IPS-20b (cell line): ENCODE results near the gene YIF1B.

Experiments
- H3K27ac ChIP-seq: one replicate; pipeline ENCODE4 v1.5.1; 2013; ENCODE audit warnings: low read length
- H3K27me3 ChIP-seq: 2 replicates; pipeline ENCODE4 v1.6.1; 2013; ENCODE audit warnings: mild to moderate bottlenecking, low read length, inconsistent platforms; ENCODE audit not compliant: insufficient read depth
- H3K36me3 ChIP-seq: 2 replicates; pipeline ENCODE4 v1.6.1; 2013; ENCODE audit warnings: low read depth, mild to moderate bottlenecking, inconsistent platforms, low read length, moderate library complexity; ENCODE audit not compliant: insufficient read depth
- H3K4me1 ChIP-seq: 2 replicates; pipeline ENCODE4 v1.6.1; 2013; ENCODE audit warnings: mild to moderate bottlenecking, control low read depth, inconsistent platforms, low read length, moderate library complexity; ENCODE audit not compliant: insufficient read depth
- H3K4me3 ChIP-seq: 2 replicates; pipeline ENCODE4 v1.5.1; 2013; ENCODE audit warnings: mild to moderate bottlenecking, low read length, inconsistent platforms
- H3K9ac ChIP-seq: 2 replicates; pipeline ENCODE4 v1.6.1; 2013; ENCODE audit warnings: low read depth, mild to moderate bottlenecking, inconsistent platforms, low read length, moderate library complexity
- H3K9me3 ChIP-seq: 2 replicates; pipeline ENCODE4 v1.6.1; 2013; ENCODE audit warnings: mild to moderate bottlenecking, low read depth, low read length, inconsistent platforms; ENCODE audit not compliant: insufficient read depth

YIF1B gene

DNA sequence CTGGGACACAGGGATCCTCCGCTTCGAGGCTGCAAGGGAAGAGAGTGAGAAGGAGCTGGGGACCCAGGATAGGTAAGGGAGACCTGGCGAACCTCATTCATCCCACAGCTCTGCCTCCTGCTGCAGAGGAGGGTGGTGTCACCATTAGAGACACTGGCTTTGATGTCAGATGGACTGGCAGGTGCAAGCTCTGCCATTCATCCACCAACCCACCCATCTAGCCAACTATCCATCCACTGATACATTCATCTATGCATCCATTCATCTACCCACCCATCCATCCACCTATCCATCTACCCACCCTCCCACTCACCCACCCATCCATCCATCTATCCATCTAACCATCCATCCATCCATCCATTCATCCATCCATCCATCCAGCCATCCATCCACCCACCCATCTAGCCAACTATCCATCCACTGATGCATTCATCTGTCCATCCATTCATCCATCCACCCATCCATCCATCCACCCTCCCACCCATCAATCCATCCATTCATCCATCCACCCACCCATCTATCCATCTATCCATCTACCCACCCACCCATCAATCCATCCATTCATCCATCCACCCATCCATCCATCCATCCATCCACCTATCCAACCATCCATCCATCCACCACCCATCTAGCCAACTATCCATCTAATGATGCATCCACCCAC is 6.0 kb downstream of the YIF1B start:
- H3K9ac ChIP-seq, result no peak overlapping the region
- H3K27ac ChIP-seq, result no peak overlapping the region
- H3K36me3 ChIP-seq, result peaks cover 11% of the 10 kb centered on the region; the same call in 1 of the 2 replicates
- no peaks in the 10 kb centered on the region for H3K9me3 ChIP-seq
- no peak overlapping the region for H3K4me3 ChIP-seq
- H3K4me1 ChIP-seq, result peaks cover under 1% of the 10 kb centered on the region; the same call in 1 of the 2 replicates
- no peaks in the 10 kb centered on the region for H3K27me3 ChIP-seq

DNA sequence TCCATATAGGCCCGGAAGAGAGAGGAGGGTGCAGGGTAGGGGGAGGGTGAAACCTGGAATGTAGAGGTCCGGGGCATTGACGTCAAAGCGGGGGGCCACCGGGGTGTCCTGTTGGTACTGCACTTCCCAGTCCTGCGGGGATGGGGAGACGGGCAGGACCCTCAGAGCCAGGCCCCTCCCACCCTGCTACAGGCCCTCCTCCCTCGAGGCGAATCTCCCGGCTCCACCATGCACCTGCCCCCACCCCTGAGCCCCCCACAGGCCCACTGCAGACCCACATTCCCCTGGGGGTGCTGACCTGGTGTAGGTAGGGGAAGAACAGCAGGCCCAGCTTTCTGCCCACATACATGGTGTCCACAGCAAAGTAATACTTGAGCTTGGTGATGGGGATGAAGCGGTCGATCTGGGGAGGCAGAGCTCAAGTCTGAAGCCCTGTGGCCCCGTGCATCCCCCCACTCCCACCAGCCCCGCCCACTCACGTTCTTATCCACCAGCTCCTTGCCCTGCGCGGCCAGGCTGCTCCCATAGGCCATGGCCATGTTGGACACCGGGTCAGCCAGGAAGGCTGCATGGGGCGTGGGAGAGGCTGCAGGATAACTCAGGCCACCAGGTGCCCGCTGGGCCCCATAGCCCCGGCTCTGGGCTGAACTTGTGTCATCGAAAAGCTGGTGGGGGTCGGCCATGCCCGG is 6.7 kb downstream of the YIF1B start:
- peaks cover 11% of the 10 kb centered on the region; the same call in 1 of the 2 replicates for H3K36me3 ChIP-seq
- no peak overlapping the region for H3K27ac ChIP-seq
- no peaks in the 10 kb centered on the region for H3K9me3 ChIP-seq
- peaks cover 4% of the 10 kb centered on the region; the same call in 1 of the 2 replicates for H3K4me1 ChIP-seq
- H3K27me3 ChIP-seq, result no peaks in the 10 kb centered on the region
- H3K9ac ChIP-seq, result no peak overlapping the region
- no peak overlapping the region for H3K4me3 ChIP-seq

- Histone ChIP-seq H3K27me3 (peaks cover 4% of the 10 kb centered on the region; the same call in 1 of the 2 replicates), H3K27ac (no peak overlapping the region), H3K4me1 (peaks cover 4% of the 10 kb centered on the region; the same call in 1 of the 2 replicates), H3K36me3 (peaks cover 11% of the 10 kb centered on the region; the same call in 1 of the 2 replicates), H3K9ac (no peak overlapping the region), H3K9me3 (no peaks in the 10 kb centered on the region), H3K4me3 (no peak overlapping the region)
Measured at GRCh38 chr19:38308006-38308766, 7.6 kb downstream of the YIF1B start.

DNA sequence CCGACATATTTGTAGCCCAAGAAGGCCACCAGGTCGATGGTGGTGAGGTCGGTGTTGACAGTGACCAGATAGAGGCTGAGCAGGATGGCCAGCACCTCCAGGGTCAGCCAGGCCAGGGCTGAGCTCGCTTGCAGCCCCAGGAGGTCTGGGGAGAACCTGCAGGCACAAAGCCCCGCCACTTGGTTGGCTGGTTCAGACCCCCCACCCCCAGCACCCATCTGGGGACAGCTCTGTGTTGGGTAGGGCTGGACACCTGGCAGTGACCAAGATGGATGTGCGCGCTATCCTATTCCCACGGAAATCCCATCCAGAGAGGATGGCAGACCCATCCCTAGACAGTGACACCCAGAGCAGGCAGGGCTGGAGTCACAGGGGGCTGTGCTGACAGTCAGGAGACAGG is 8.2 kb downstream of the YIF1B start:
- Histone ChIP-seq H3K9ac (no peak overlapping the region), H3K36me3 (peaks cover 11% of the 10 kb centered on the region; the same call in 1 of the 2 replicates), H3K27me3 (peaks cover 4% of the 10 kb centered on the region; the same call in 1 of the 2 replicates), H3K27ac (no peak overlapping the region), H3K4me1 (peaks cover 4% of the 10 kb centered on the region; the same call in 1 of the 2 replicates), H3K9me3 (no peaks in the 10 kb centered on the region), H3K4me3 (no peak overlapping the region)

DNA sequence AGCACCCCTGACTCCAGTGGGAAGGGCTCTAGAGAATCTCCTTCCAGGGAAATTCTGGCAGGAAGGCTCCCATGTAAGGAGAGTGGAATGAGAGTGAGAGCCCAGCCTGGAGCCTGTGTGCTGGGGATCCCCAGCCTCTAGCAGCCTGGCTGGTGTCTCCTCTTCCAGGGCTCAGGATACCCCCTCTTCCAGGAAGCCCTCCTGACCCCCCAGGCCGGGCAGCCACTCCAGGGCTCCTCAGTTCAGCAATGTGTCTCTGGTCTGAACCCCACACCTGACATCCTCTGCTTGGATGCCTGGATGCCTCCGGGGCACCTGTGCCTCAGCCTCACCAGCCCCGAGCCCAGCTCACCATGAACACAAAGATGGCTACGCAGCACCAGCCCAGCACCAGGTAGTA is 8.7 kb downstream of the YIF1B start:
- Histone ChIP-seq H3K36me3 (peaks cover 11% of the 10 kb centered on the region; the same call in 1 of the 2 replicates), H3K9me3 (no peaks in the 10 kb centered on the region), H3K4me3 (no peak overlapping the region), H3K27ac (no peak overlapping the region), H3K27me3 (peaks cover 4% of the 10 kb centered on the region; the same call in 1 of the 2 replicates), H3K9ac (no peak overlapping the region), H3K4me1 (peaks cover 4% of the 10 kb centered on the region; the same call in 1 of the 2 replicates)

- peaks cover 4% of the 10 kb centered on the region; the same call in 1 of the 2 replicates for H3K4me1 ChIP-seq
- H3K27me3 ChIP-seq, result peaks cover 4% of the 10 kb centered on the region; the same call in 1 of the 2 replicates
- H3K36me3 ChIP-seq, result peaks cover 11% of the 10 kb centered on the region; the same call in 1 of the 2 replicates
- H3K9ac ChIP-seq, result no peak overlapping the region
- no peak overlapping the region for H3K4me3 ChIP-seq
- H3K27ac ChIP-seq, result no peak overlapping the region
- H3K9me3 ChIP-seq, result no peaks in the 10 kb centered on the region
Measured at GRCh38 chr19:38306236-38306635, 9.5 kb downstream of the YIF1B start.

DNA sequence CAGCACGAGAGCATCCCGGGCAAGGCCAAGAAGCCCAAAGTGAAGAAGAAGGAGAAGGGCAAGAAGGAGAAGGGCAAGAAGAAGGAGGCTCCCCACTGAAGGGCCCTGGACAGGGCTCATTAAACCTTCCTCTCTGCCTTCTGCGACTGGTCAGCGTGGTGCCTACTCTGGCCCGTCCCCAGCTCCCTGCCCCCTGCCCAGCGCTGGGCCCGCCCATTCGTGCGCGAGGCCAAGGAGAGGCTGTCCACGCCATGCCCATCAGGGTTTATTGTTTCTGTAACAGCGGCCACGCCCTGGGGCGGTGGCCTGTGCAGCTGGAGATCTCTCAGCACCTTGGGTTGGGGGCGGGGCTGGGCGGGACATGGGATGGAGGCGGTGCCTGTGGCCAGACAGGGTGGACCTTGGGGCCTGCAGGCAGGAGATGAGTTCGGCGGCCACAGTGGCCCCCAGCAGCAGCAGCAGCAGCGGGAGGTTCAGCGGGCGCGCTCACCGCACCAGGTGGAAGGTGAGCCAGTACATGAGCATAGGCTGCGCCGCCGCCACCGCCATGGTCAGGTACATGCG is 10.8 kb downstream of the YIF1B start:
- Histone ChIP-seq H3K4me3 (peak overlapping the region; percentile 67), H3K36me3 (peaks cover 11% of the 10 kb centered on the region; the same call in 1 of the 2 replicates), H3K27me3 (peaks cover 4% of the 10 kb centered on the region; the same call in 1 of the 2 replicates), H3K9me3 (no peaks in the 10 kb centered on the region), H3K27ac (no peak overlapping the region), H3K4me1 (peaks cover 9% of the 10 kb centered on the region), H3K9ac (peak overlapping the region; percentile 61; the same call in 1 of the 2 replicates)

DNA sequence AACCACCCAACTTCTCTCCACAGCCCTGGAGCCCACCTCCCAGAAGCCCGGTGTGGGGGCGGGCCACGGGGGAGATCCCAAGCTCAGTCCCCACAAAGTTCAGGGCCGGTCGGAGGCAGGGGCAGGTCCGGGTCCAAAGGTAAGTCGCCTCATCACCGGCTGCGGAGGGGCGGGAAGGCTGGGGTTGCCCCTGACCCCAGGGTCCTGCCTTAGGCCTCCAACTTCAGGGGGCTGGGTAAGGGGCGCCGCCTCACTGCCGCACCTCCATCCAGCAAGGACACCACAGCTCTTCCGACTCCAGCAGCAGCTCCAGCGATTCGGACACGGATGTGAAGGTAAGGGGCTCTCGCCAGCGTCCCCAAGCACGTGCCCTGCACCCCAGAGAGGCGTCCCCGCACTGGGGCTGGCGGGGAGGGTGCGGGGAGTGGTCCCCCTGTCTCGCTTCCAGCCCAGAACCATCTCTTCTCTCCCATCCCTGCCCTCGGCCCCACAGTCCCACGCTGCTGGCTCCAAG is 11.3 kb downstream of the YIF1B start:
- Histone ChIP-seq H3K27me3 (peaks cover 4% of the 10 kb centered on the region; the same call in 1 of the 2 replicates), H3K9me3 (no peaks in the 10 kb centered on the region), H3K4me3 (peak overlapping the region; percentile 67), H3K36me3 (peaks cover 11% of the 10 kb centered on the region; the same call in 1 of the 2 replicates), H3K9ac (peak overlapping the region; percentile 61; the same call in 1 of the 2 replicates), H3K27ac (no peak overlapping the region), H3K4me1 (peaks cover 9% of the 10 kb centered on the region)

DNA sequence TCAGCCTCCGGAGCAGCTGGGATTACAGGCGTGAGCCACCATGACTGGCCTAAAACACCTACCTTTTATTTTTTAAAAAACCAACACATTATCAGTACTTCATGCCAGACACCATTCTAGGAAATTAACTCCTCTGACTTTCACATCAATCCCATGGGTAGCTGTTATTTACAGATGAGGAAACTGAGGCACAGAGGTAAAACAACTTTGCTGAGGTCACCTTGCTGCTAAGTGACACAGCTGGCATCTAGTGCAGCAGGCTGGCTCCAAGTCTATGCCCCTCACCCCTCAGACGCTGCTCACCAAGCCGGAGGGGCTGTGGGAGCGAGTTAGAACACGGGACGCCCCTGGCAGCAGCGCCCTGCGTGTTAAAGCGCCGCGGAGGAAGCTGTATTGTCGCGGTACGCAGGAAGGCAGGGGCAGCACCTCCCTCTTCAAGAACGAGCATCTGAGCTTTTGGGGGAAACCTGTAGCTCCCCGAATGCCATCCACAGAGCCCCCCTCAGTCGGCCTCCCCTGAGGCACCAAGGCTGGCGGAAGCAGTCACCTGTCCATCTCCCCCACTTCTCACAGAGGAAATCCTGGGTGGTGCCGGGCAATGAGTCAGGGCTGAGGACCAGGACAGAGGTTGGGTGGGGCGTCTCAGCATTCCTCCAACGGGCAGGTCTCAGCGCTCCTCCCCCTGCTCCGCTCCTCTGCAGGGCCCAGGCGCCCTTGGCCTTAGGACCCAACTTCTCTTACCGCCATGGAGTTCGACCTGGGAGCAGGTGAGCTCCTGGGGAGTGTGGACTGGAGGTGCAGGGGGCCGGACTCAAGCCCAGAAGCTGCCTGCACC is 12.0 kb downstream of the YIF1B start, which contains the start of gene C19orf33:
C19orf33 (plus strand) TSS at position 735 of the 835 bp plus-strand sequence; CDS start at position 746, 11 bp downstream.
- H3K9me3 ChIP-seq, result no peaks in the 10 kb centered on the region
- H3K9ac ChIP-seq, result peak within 1 kb of the TSS; percentile 61; the same call in 1 of the 2 replicates
- peak within 1 kb of the TSS; percentile 67 for H3K4me3 ChIP-seq
- H3K4me1 ChIP-seq, result peaks cover 9% of the 10 kb centered on the region
- H3K36me3 ChIP-seq, result peaks cover 11% of the 10 kb centered on the region; the same call in 1 of the 2 replicates
- H3K27me3 ChIP-seq, result peaks cover 4% of the 10 kb centered on the region; the same call in 1 of the 2 replicates
- H3K27ac ChIP-seq, result no peak within 1 kb of the TSS
